Measurements from ENCODE around the gene CD300C.
"Not testable (repeated sequence)": the region's sequence is repeated elsewhere in the genome, so short reads cannot be mapped to it uniquely, and the experiment has no call there.

CD300C gene

GRCh38 chr17:74513987-74514631, 31.8 kb downstream of the CD300C start:
- DNase-seq: peak; percentile 59
- no peak for ATAC-seq

GRCh38 chr17:74512624-74513091, 33.3 kb downstream of the CD300C start:
- ATAC-seq (peak; percentile 89), DNase-seq (peak; percentile 76)

- ATAC-seq (no peak), DNase-seq (no peak)
Measured at GRCh38 chr17:74512036-74512435, 33.9 kb downstream of the CD300C start.

- ATAC-seq (no peak), DNase-seq (no peak)
Measured at GRCh38 chr17:74508156-74508555, 37.8 kb downstream of the CD300C start.

- not testable (repeated sequence) for DNase-seq, ATAC-seq
Measured at GRCh38 chr17:74503949-74504348, 42.0 kb downstream of the CD300C start.

GRCh38 chr17:74502861-74503260, 43.1 kb downstream of the CD300C start:
- ATAC-seq (no peak), DNase-seq (no peak)

- ATAC-seq (no peak), DNase-seq (no peak)
Measured at GRCh38 chr17:74499992-74500391, 45.9 kb downstream of the CD300C start.

GRCh38 chr17:74497471-74497870, 48.4 kb downstream of the CD300C start:
- no peak for ATAC-seq
- no peak for DNase-seq

- DNase-seq (peak; percentile 74), ATAC-seq (peak; percentile 76)
Measured at GRCh38 chr17:74493331-74493833, 52.5 kb downstream of the CD300C start.

- DNase-seq (no peak), ATAC-seq (no peak)
Measured at GRCh38 chr17:74491626-74492025, 54.3 kb downstream of the CD300C start.
